ENCODE measurements around the gene AOPEP. TPM values are rescaled to one million over a fixed set of nuclear protein-coding genes. Genes with fewer than 3 reads are reported as not detected.

AOPEP gene
- total and polyA plus RNA-seq, 9 of the 15 experiments (the other 6 are each of a cell fraction or from before 2014, with no cell fraction given), result 4.5 to 19.3 (median 13.5) TPM

DNA sequence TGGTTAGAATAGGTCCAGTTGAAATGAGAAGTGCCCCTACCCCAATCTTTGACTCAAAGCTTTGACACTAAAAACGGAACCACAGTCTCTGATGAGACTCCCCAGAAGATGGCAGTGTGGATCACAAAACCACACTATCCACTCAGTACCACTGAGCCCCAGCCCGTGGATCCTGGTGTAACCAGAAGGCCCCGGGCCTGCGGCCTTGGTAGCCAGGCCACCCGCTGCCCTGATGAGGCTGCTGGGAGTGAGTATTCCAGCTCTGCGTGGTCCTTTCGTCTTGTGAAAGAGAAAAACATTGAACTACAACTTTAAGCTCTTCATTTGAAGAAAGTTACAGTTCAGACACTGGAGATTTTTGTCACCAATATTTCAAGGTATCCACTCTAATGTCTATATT, 45.0 kb upstream of the AOPEP start (continued):
- TF ChIP-seq, protein P1, sequence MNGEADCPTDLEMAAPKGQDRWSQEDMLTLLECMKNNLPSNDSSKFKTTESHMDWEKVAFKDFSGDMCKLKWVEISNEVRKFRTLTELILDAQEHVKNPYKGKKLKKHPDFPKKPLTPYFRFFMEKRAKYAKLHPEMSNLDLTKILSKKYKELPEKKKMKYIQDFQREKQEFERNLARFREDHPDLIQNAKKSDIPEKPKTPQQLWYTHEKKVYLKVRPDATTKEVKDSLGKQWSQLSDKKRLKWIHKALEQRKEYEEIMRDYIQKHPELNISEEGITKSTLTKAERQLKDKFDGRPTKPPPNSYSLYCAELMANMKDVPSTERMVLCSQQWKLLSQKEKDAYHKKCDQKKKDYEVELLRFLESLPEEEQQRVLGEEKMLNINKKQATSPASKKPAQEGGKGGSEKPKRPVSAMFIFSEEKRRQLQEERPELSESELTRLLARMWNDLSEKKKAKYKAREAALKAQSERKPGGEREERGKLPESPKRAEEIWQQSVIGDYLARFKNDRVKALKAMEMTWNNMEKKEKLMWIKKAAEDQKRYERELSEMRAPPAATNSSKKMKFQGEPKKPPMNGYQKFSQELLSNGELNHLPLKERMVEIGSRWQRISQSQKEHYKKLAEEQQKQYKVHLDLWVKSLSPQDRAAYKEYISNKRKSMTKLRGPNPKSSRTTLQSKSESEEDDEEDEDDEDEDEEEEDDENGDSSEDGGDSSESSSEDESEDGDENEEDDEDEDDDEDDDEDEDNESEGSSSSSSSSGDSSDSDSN (IDR thresholded peaks at IDR 0.05; ENCODE audit: borderline replicate concordance in 1 of 2, low read depth in 2 of 2, low read length in 2 of 2), result 0 out of 4 replicates have a peak, but pooled peaks of 1 of the 2 experiments have one; percentile 36
- TF ChIP-seq, protein P2, sequence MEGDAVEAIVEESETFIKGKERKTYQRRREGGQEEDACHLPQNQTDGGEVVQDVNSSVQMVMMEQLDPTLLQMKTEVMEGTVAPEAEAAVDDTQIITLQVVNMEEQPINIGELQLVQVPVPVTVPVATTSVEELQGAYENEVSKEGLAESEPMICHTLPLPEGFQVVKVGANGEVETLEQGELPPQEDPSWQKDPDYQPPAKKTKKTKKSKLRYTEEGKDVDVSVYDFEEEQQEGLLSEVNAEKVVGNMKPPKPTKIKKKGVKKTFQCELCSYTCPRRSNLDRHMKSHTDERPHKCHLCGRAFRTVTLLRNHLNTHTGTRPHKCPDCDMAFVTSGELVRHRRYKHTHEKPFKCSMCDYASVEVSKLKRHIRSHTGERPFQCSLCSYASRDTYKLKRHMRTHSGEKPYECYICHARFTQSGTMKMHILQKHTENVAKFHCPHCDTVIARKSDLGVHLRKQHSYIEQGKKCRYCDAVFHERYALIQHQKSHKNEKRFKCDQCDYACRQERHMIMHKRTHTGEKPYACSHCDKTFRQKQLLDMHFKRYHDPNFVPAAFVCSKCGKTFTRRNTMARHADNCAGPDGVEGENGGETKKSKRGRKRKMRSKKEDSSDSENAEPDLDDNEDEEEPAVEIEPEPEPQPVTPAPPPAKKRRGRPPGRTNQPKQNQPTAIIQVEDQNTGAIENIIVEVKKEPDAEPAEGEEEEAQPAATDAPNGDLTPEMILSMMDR (IDR thresholded peaks at IDR 0.05 in 2 of 3, conservative IDR thresholded peaks at IDR 0.05 in 1 of 3; ENCODE audit: insufficient read depth in 2 of 3, low read depth in 1 of 3, low read length in 3 of 3), result peak; percentile 77 to 78 (median 78)
- TF ChIP-seq RAD21 (CRISPR knock-in tag; conservative IDR thresholded peaks at IDR 0.05 in 1 of 2, IDR thresholded peaks at IDR 0.05 in 1 of 2), result peak; percentile 83 to 90
- TF ChIP-seq HDGF (IDR thresholded peaks at IDR 0.05), result no peak
- no peak for TF ChIP-seq WHSC1 (IDR thresholded peaks at IDR 0.05; ENCODE audit: low read length)
- no peak for TF ChIP-seq MYNN (IDR thresholded peaks at IDR 0.05)
- no peak for TF ChIP-seq MYNN (CRISPR knock-in tag; IDR thresholded peaks at IDR 0.05)
- no peak for TF ChIP-seq SMARCA4 (IDR thresholded peaks at IDR 0.05)
- TF ChIP-seq BHLHE40 (IDR thresholded peaks at IDR 0.05; ENCODE audit: low read length), result no peak

All from K562 (cell line).